Mesothelial cell of epicardium (in vitro differentiated cells): Measurements from ENCODE around the gene UGT2B10. TPM values are rescaled to one million over a fixed set of nuclear protein-coding genes. Genes with fewer than 3 reads are reported as not detected.

Source experiments
- DNase-seq, 2 experiments: peaks; one replicate each; pipeline ENCODE4 v3.0.0; 2021; ENCODE audit warnings: low spot score in 2 of 2; ENCODE audit not compliant: unreplicated experiment in 2 of 2
- H3K27ac Mint-ChIP-seq: 2 replicates; pipeline ENCODE4 v1.8.0; 2021; ENCODE audit warnings: mixed read lengths
- H3K27me3 Mint-ChIP-seq: 2 replicates; pipeline ENCODE4 v1.8.0; 2021; ENCODE audit warnings: low read depth, mixed read lengths
- H3K36me3 Mint-ChIP-seq: 2 replicates; pipeline ENCODE4 v1.8.0; 2021; ENCODE audit warnings: mixed read lengths
- H3K4me1 Mint-ChIP-seq: 2 replicates; pipeline ENCODE4 v1.8.0; 2021; ENCODE audit warnings: mixed read lengths
- H3K4me3 Mint-ChIP-seq: 2 replicates; pipeline ENCODE4 v1.8.0; 2021; ENCODE audit warnings: mild to moderate bottlenecking, moderate library complexity, mixed read lengths
- H3K9me3 Mint-ChIP-seq: 2 replicates; pipeline ENCODE4 v1.8.0; 2021; ENCODE audit warnings: mixed read lengths
- CTCF ChIP-seq: fragments of 200-600 bp; sonication (generic); IDR thresholded peaks from one replicate; pipeline ENCODE4 v1.5.0; 2021; ENCODE audit warnings: antibody characterized with exemption; ENCODE audit not compliant: unreplicated experiment
- total RNA-seq: library from RNA; stranded (reverse); gene quantifications from 3 replicates; pipeline ENCODE4 v1.2.1, GENCODE V29; 2021

Gene UGT2B10
- total RNA-seq, 1 donor from 2014 or later: not detected

DNA sequence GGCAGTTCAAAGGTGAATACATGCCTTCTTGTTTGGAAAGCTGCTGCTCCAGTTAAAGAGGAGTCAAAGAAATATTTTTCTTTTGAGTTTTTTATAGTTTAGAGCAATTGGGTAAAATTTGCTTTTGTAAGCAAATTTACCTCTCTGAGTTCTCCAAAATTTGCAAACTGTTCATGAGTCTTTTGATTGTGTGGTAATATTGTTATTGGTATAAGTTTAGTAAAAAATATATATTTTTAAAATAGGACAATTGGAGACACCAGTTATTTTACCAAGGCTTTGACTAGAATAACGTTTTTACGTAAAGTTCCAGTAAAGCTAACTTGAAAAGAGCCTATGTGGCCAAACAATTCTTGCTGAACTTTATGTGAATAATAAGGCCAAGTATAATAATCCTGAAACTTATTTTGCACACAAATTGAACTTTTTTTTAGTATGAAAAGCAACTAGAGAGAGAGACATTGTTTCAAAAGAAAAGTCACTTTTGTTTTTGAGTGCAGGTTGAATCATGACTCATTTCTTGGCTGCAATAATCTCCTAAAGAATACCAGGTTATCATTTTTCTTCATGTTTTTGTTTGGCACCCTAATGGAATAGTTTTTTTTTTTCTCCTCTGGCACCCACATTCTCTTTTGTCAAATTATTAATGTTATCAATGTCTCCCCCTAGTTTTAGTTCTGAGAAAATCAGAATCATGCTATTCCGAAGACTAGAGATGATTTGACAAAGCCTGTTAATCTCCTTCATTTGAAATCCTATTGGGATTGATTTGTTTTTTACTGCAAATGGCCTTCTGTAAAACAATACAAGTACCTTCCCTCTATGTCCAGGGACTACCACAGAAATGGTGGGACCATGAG is 57.1 kb downstream of the UGT2B10 start:
- Mint-ChIP-seq H3K4me3 (no peak overlapping the region), H3K4me1 (peaks cover 15% of the 10 kb centered on the region), H3K36me3 (no peaks in the 10 kb centered on the region), H3K27ac (peak overlapping the region; percentile 73), H3K27me3 (no peaks in the 10 kb centered on the region), H3K9me3 (no peaks in the 10 kb centered on the region)
- no peak for TF ChIP-seq CTCF
- DNase-seq: no peak

DNA sequence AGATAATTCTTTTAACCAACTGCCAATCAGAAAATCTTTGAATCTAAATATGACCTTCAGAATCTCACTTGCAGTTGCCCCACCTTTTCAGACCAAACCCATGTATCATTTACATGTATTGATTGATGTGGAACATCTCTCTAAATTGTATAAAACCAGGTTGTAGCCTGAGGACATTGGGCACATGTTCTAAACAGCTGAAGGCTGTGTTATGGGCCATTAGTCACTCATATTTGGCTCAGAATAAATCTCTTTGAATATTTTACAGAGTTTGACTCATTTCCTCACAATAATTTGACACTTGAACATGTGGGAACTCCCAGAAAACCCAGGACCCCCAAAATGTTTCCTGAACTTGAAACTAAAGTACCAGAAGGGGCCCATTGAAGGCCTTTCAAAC is 58.7 kb downstream of the UGT2B10 start:
- TF ChIP-seq CTCF: no peak
- H3K27me3 Mint-ChIP-seq: no peaks in the 10 kb centered on the region
- H3K27ac Mint-ChIP-seq: no peak overlapping the region
- H3K4me3 Mint-ChIP-seq: no peak overlapping the region
- H3K4me1 Mint-ChIP-seq: peaks cover 15% of the 10 kb centered on the region
- no peaks in the 10 kb centered on the region for H3K9me3 Mint-ChIP-seq
- DNase-seq: no peak
- no peaks in the 10 kb centered on the region for H3K36me3 Mint-ChIP-seq

- Mint-ChIP-seq H3K4me1 (peaks cover 6% of the 10 kb centered on the region), H3K36me3 (no peaks in the 10 kb centered on the region), H3K27ac (no peak overlapping the region), H3K27me3 (no peaks in the 10 kb centered on the region), H3K9me3 (no peaks in the 10 kb centered on the region), H3K4me3 (no peak overlapping the region)
- no peak for DNase-seq
- no peak for TF ChIP-seq CTCF
Measured at GRCh38 chr4:68877555-68877954, 61.8 kb downstream of the UGT2B10 start.

GRCh38 chr4:68878048-68878447 is 62.3 kb downstream of the UGT2B10 start:
- Mint-ChIP-seq H3K9me3 (no peaks in the 10 kb centered on the region), H3K4me3 (no peak overlapping the region), H3K27me3 (no peaks in the 10 kb centered on the region), H3K36me3 (no peaks in the 10 kb centered on the region), H3K27ac (no peak overlapping the region), H3K4me1 (peaks cover 3% of the 10 kb centered on the region)
- DNase-seq: no peak
- TF ChIP-seq CTCF: no peak

Other genes with a start within 250 kb of the UGT2B10 start
- not detected in 3 replicates for gene UGT2B17, start 239.7 kb upstream of the UGT2B10 start, total RNA-seq
- gene UGT2B15, start 145.3 kb upstream of the UGT2B10 start, total RNA-seq: 0.11 TPM in 1 of 3 replicates, not detected in the others
- gene UGT2A3, start 135.8 kb downstream of the UGT2B10 start, total RNA-seq: not detected in 3 replicates